Measurements from ENCODE around the gene SKAP1. TPM values are rescaled to one million over a fixed set of nuclear protein-coding genes. Genes with fewer than 3 reads are reported as not detected.

The SKAP1 gene
- total RNA-seq, 1 donor from 2014 or later: not detected

- TF ChIP-seq CTCF (IDR thresholded peaks at IDR 0.05; ENCODE audit: insufficient read depth, low read depth, low read length): no peak
- no peak for TF ChIP-seq EZH2 (IDR thresholded peaks at IDR 0.05; ENCODE audit: insufficient read depth, low read length)
- DNase-seq (ENCODE audit: low read depth): no peak
- peaks cover 80% of the 10 kb centered on the region for H4K20me1 ChIP-seq (ENCODE audit: insufficient read depth, low read length)
- H3K9me3 ChIP-seq (ENCODE audit: insufficient read depth, low read depth, low read length): no peaks in the 10 kb centered on the region
- H3K4me2 ChIP-seq (ENCODE audit: low read length): no peak overlapping the region
- no peaks in the 10 kb centered on the region for H3K9me3 Mint-ChIP-seq (ENCODE audit: unreplicated experiment)
- peaks cover 3% of the 10 kb centered on the region for H3K36me3 Mint-ChIP-seq (ENCODE audit: low read depth, unreplicated experiment)
- H3K4me3 Mint-ChIP-seq (ENCODE audit: unreplicated experiment): no peak overlapping the region
- no peak for FAIRE-seq
- H3K27ac Mint-ChIP-seq (ENCODE audit: unreplicated experiment): no peak overlapping the region
- H3K4me1 ChIP-seq (ENCODE audit: insufficient read depth, low read length): no peaks in the 10 kb centered on the region
- H3K9ac ChIP-seq (ENCODE audit: low read length): no peak overlapping the region
- H3K4me1 Mint-ChIP-seq (ENCODE audit: low read depth, unreplicated experiment): peaks cover 2% of the 10 kb centered on the region
- H3K27ac ChIP-seq (ENCODE audit: low read depth, low read length): no peak overlapping the region
- no peak overlapping the region for H2AFZ ChIP-seq (ENCODE audit: low read depth, low read length)
- H3K79me2 ChIP-seq (ENCODE audit: insufficient read depth, low read length): peaks cover 97% of the 10 kb centered on the region
- H3K27me3 Mint-ChIP-seq (ENCODE audit: low read depth, unreplicated experiment): no peaks in the 10 kb centered on the region
- no peak overlapping the region for H3K4me3 ChIP-seq (ENCODE audit: insufficient read depth, low read depth, low read length)
- H3K27me3 ChIP-seq (ENCODE audit: insufficient read depth, low read length): no peaks in the 10 kb centered on the region
- peaks cover 7% of the 10 kb centered on the region for H3K36me3 ChIP-seq (ENCODE audit: insufficient read depth, low read length)
Observed at GRCh38 chr17:48093341-48094045, 336.5 kb downstream of the SKAP1 start.

GRCh38 chr17:48084932-48085331 is 345.1 kb downstream of the SKAP1 start:
- H4K20me1 ChIP-seq (ENCODE audit: insufficient read depth, low read length): peaks cover 68% of the 10 kb centered on the region
- H3K4me2 ChIP-seq (ENCODE audit: low read length): no peak overlapping the region
- no peaks in the 10 kb centered on the region for H3K9me3 ChIP-seq (ENCODE audit: insufficient read depth, low read depth, low read length)
- DNase-seq (ENCODE audit: low read depth) (no peak), FAIRE-seq (no peak)
- no peak overlapping the region for H3K9ac ChIP-seq (ENCODE audit: low read length)
- Mint-ChIP-seq H3K4me1 (ENCODE audit: low read depth, unreplicated experiment) (peaks cover 2% of the 10 kb centered on the region), H3K4me3 (ENCODE audit: unreplicated experiment) (no peak overlapping the region), H3K9me3 (ENCODE audit: unreplicated experiment) (no peaks in the 10 kb centered on the region), H3K27me3 (ENCODE audit: low read depth, unreplicated experiment) (no peaks in the 10 kb centered on the region), H3K27ac (ENCODE audit: unreplicated experiment) (no peak overlapping the region), H3K36me3 (ENCODE audit: low read depth, unreplicated experiment) (no peaks in the 10 kb centered on the region)
- no peak overlapping the region for H3K27ac ChIP-seq (ENCODE audit: low read depth, low read length)
- TF ChIP-seq EZH2 (IDR thresholded peaks at IDR 0.05; ENCODE audit: insufficient read depth, low read length) (no peak), CTCF (IDR thresholded peaks at IDR 0.05; ENCODE audit: insufficient read depth, low read depth, low read length) (no peak)
- H3K4me1 ChIP-seq (ENCODE audit: insufficient read depth, low read length): no peaks in the 10 kb centered on the region
- H3K79me2 ChIP-seq (ENCODE audit: insufficient read depth, low read length): peaks cover 89% of the 10 kb centered on the region
- no peak overlapping the region for H3K4me3 ChIP-seq (ENCODE audit: insufficient read depth, low read depth, low read length)
- no peaks in the 10 kb centered on the region for H3K27me3 ChIP-seq (ENCODE audit: insufficient read depth, low read length)
- H3K36me3 ChIP-seq (ENCODE audit: insufficient read depth, low read length): no peaks in the 10 kb centered on the region
- no peak overlapping the region for H2AFZ ChIP-seq (ENCODE audit: low read depth, low read length)

Small RNAs within 50 kb of the gene (microRNA-seq; reads per million reads assigned to microRNA genes)
- not detected for gene MIR1203

Other genes with a start within 250 kb of the SKAP1 start
- not detected in 2 replicates for gene HOXB1, start 100.8 kb upstream of the SKAP1 start, total RNA-seq
- gene HOXB2, start 114.9 kb upstream of the SKAP1 start, total RNA-seq: 0.41 and 1.8 TPM in 2 replicates
- not detected in 2 replicates for gene HOXB4, start 148.1 kb upstream of the SKAP1 start, total RNA-seq
- not detected in 2 replicates for gene HOXB3, start 160.0 kb upstream of the SKAP1 start, total RNA-seq
- not detected in 2 replicates for gene HOXB5, start 163.6 kb upstream of the SKAP1 start, total RNA-seq
- not detected in 2 replicates for gene HOXB6, start 174.8 kb upstream of the SKAP1 start, total RNA-seq
- gene HOXB7, start 180.8 kb upstream of the SKAP1 start, total RNA-seq: not detected in 2 replicates
- gene HOXB8, start 185.1 kb upstream of the SKAP1 start, total RNA-seq: not detected in 2 replicates
- gene HOXB9, start 196.1 kb upstream of the SKAP1 start, total RNA-seq: 0.10 and 0.11 TPM in 2 replicates